ENCODE data around the gene HCN4. TPM values are rescaled to one million over a fixed set of nuclear protein-coding genes. Genes with fewer than 3 reads are reported as not detected.

Gene HCN4
- total and polyA plus RNA-seq, 2 of the 8 experiments (the other 6 are each of a cell fraction or from before 2014, with no cell fraction given) = 3.7 to 8.5 TPM

DNA sequence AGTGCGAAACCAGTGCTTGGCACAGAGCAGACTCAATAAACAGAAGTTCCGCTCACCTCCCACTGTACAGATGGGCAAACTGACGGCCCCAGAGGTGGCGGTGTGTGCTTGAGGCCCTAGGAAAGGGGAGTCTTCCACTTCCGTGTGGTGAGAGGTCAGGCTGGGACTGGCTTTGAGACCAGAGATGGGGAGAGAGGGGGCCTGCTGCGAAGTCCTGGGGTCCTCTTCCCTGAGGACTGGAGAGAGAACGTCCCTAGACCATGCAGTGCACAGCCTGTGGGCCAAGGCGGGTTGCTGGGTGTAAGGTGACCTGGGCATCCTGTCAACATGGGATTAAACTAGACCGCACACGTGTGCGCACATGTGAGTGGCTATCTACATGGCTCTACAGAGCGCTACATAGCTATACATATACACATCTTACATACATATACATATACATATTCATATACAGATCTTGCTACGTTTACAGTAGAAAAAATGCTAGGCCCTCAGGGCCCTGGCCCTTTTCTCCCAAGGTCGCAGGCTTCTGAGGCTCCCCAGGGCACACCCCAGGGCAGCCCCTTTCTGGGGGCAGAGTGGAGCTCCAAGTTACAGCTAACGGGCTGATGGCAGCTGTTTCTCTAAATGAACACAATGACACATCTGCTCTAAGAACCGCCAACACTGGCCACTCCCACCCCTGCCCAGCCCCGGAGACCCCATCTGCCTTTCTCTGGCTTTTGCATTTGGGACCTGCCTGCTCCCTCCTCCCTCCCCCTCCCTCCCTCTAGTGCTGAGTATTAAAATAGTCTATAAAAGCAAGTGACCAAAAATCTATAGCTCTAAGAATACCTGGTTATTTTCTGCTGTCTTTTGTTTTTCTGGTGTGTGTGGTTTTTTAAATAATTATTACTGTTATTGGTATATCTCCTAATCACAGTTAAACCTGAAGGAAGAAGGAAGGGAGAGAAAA, 47.0 kb downstream of the HCN4 start:
- H3K4me2 ChIP-seq (ENCODE audit: insufficient read depth in 1 of 2, low read depth in 2 of 2, low read length in 2 of 2) = no peak overlapping the region
- FAIRE-seq (no peak), DNase-seq (ENCODE audit: low read depth in 1 of 2, low spot score in 2 of 2) (no peak)
- H2BK20ac ChIP-seq (ENCODE audit: low read length) = no peak overlapping the region
- H2BK5ac ChIP-seq (ENCODE audit: low read depth, low read length) = no peak overlapping the region
- H3K23ac ChIP-seq (ENCODE audit: insufficient read length) = no peak overlapping the region
- no peak overlapping the region for H2BK120ac ChIP-seq (replicated peaks; ENCODE audit: low read depth, low read length)
- H3K14ac ChIP-seq (ENCODE audit: insufficient read length) = no peak overlapping the region
- H2AK5ac ChIP-seq (ENCODE audit: low read depth, low read length) = no peak overlapping the region
- no peak overlapping the region for H2BK15ac ChIP-seq (ENCODE audit: low read length)
- no peak overlapping the region for H4K8ac ChIP-seq (ENCODE audit: extremely low read depth, insufficient read depth, low read length)
- no peaks in the 10 kb centered on the region; a peak in 1 of 7 replicates for H3K27me3 ChIP-seq (replicated peaks in 1 of 4; ENCODE audit: control insufficient read depth in 3 of 4, extremely low read depth in 1 of 4, insufficient read depth in 3 of 4, low read length in 3 of 4)
- no peak overlapping the region for H4K91ac ChIP-seq (replicated peaks; ENCODE audit: insufficient read length, low read length)
- H3K79me2 ChIP-seq (ENCODE audit: control insufficient read depth in 1 of 2, insufficient read depth in 2 of 2, low read length in 2 of 2) = no peaks in the 10 kb centered on the region
- H3K4ac ChIP-seq (replicated peaks; ENCODE audit: insufficient read length, low read depth, low read length) = no peak overlapping the region
- H3K36me3 ChIP-seq (ENCODE audit: control insufficient read depth in 2 of 4, insufficient read depth in 4 of 4, low read length in 3 of 4) = peaks cover 0 to 19% (median 7%) of the 10 kb centered on the region in 4 experiments; a peak in 5 of 8 replicates
- H2BK12ac ChIP-seq (ENCODE audit: low read depth, low read length) = no peak overlapping the region
- H3K9ac ChIP-seq (replicated peaks in 1 of 4; ENCODE audit: extremely low read depth in 1 of 4, low read depth in 3 of 4, low read length in 3 of 4) = no peak overlapping the region
- H3K79me1 ChIP-seq (ENCODE audit: low read depth, low read length) = no peaks in the 10 kb centered on the region; the same call in 1 of the 2 replicates
- no peak overlapping the region for H3K56ac ChIP-seq (replicated peaks; ENCODE audit: insufficient read length, low read depth, low read length)
- ChIA-PET POLR2A (ENCODE audit: partially characterized antibody) (no interaction called here), CTCF (ENCODE audit: partially characterized antibody) (interaction anchor here (0.6 to 1.8 kb wide), 5 partner anchors 12 to 205 kb away, joined by 3 to 5 read pairs (median 3); no protein-coding TSS in a partner anchor)
- H3K4me3 ChIP-seq (ENCODE audit: extremely low read depth in 1 of 4, insufficient read depth in 2 of 4, low read depth in 3 of 4, low read length in 4 of 4) = no peak overlapping the region
- WGBS, 2 experiments (ENCODE audit: extremely low coverage in 1 of 2, insufficient coverage in 1 of 2, insufficient read length in 1 of 2, insufficient replicate concordance in 2 of 2, low coverage in 1 of 2, low lambda C conversion rate in 2 of 2, missing lambda C conversion rate in 1 of 2) = 90% methylated on average over 15 of the region's 17 CpGs; no CpG with 5 or more reads in 1 of the 2 experiments
- no peak overlapping the region for H2AFZ ChIP-seq (ENCODE audit: low read length)
- H3K23me2 ChIP-seq (ENCODE audit: low read depth, low read length) = no peaks in the 10 kb centered on the region
- H3K9me3 ChIP-seq (ENCODE audit: insufficient read depth in 2 of 2, low read depth in 1 of 2, low read length in 1 of 2) = no peaks in the 10 kb centered on the region
- H4K20me1 ChIP-seq (replicated peaks in 1 of 2; ENCODE audit: control insufficient read depth in 1 of 2, insufficient read depth in 2 of 2, low read length in 2 of 2) = peaks cover 6 to 7% of the 10 kb centered on the region in 2 experiments
- no peak overlapping the region for H4K5ac ChIP-seq (ENCODE audit: insufficient read length, low read depth, low read length)
- no peak overlapping the region for H3K27ac ChIP-seq (ENCODE audit: low read depth, low read length)
- peaks cover 0 to 16% (median 11%) of the 10 kb centered on the region in 4 experiments; a peak in 6 of 7 replicates for H3K4me1 ChIP-seq (replicated peaks in 1 of 4; ENCODE audit: control insufficient read depth in 3 of 4, insufficient read depth in 4 of 4, low read length in 3 of 4)
- H3K18ac ChIP-seq (ENCODE audit: extremely low read depth, low read length) = no peak overlapping the region
- TF ChIP-seq GTF2F1 (IDR thresholded peaks at IDR 0.05; ENCODE audit: borderline replicate concordance, low read depth, low read length) (no peak), SP1 (IDR thresholded peaks at IDR 0.05; ENCODE audit: low read depth, low read length) (no peak), SIN3A (conservative IDR thresholded peaks at IDR 0.05 in 1 of 2, IDR thresholded peaks at IDR 0.05 in 1 of 2; ENCODE audit: low read depth in 1 of 2, low read length in 2 of 2) (no peak), POU5F1 (IDR thresholded peaks at IDR 0.05; ENCODE audit: low read depth, low read length) (no peak), HDAC6 (IDR thresholded peaks at IDR 0.05; ENCODE audit: low read depth, low read length) (no peak), RFX5 (IDR thresholded peaks at IDR 0.05; ENCODE audit: borderline replicate concordance, low read depth, low read length) (no peak), JUND (IDR thresholded peaks at IDR 0.05; ENCODE audit: low read length) (no peak), RAD21 (IDR thresholded peaks at IDR 0.05 in 1 of 2, conservative IDR thresholded peaks at IDR 0.05 in 1 of 2; ENCODE audit: low read depth in 2 of 2, low read length in 2 of 2) (no peak), KDM4A (IDR thresholded peaks at IDR 0.05; ENCODE audit: low read depth, low read length, severe bottlenecking) (no peak), EZH2 (IDR thresholded peaks at IDR 0.05; ENCODE audit: low read depth, low read length, severe bottlenecking) (no peak), KDM1A (IDR thresholded peaks at IDR 0.05; ENCODE audit: borderline replicate concordance, low read length) (no peak)
